Stimulated activated CD4-positive, alpha-beta T cell treated with anti-CD3 and anti-CD28 coated beads, TNF-alpha, amount 100 ng/mL, for 4 hours (primary cell): ENCODE data around the gene CELF4.

Source experiments
- DNase-seq, 3 experiments: peaks; one replicate each; pipeline ENCODE4 v3.0.0-alpha.2; 2020; ENCODE audit warnings: low read depth in 3 of 3

CELF4 gene

GRCh38 chr18:37225279-37225678 lies 340.3 kb downstream of the CELF4 start:
- DNase-seq, result no peak

DNA sequence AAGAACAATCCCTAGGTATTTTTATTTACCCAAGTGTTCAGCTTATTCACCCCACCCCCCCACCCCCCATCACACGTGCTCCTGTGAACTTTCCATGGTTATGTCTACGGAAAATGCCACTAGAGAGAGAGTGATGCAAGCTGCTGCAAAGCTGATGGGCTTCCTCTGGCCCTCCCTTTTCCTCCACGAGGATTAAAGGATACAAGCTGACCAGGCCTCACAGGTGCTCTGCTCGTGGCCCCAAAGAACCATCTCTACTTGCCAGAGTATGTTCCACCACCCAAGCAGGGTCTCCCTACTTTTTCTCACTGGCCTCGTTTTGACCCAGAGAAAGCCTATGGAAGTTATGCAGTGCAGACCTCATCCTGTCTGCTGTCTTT lies 342.6 kb downstream of the CELF4 start:
- DNase-seq, result no peak

DNA sequence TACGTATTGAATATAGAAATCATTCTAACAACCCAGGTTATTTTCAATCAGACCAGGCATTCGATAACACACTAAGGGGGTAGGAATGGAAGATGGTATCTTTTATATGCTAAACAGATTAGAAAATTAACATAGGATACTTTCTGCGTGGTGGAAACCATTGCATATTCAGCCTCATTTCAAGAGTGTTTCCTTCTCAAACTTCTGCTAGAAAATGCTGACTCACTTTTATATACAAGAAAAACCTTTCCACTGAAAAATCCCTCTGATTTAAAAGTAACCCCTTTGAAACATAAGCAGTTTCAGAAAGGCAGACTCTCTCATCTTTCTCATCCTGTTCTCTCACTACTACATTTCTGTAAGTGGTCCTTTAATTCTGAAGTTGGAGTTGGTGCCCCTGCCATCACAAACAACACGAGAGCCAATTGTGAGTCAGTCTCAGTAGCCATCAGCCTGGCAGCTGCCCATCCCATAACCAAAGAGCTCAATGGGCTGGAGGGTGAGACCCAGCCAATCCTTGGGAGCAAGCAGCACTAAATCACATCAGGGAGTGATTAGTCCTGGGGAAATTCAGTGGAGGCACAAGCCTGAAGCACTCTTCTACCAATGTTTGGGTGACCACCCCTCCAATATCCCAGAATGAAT lies 343.1 kb downstream of the CELF4 start:
- no peak for DNase-seq

GRCh38 chr18:37219257-37219656 lies 346.3 kb downstream of the CELF4 start:
- no peak for DNase-seq

- DNase-seq, result no peak
Measured at GRCh38 chr18:37218022-37218590, 347.5 kb downstream of the CELF4 start.

GRCh38 chr18:37210781-37211180 lies 354.8 kb downstream of the CELF4 start:
- no peak for DNase-seq

DNA sequence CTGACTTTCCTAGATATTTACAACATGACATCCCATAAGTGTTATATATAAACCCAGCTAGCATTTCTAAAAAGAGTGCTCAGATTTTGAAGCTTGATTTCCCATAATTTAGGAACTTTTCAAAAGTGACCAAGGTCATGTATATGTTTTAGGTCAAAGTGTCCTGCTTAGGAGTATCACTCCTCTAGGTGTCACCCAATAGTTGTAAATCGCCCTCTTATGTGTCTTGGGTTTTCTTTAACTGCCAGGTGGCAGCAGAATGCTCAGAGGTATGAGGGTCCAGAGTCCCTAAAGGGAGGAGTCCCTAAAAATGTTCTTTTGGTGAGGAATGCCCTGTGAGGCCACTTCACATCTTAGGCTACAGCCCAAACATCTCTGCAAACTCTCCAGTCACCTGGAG lies 358.3 kb downstream of the CELF4 start:
- no peak for DNase-seq

DNA sequence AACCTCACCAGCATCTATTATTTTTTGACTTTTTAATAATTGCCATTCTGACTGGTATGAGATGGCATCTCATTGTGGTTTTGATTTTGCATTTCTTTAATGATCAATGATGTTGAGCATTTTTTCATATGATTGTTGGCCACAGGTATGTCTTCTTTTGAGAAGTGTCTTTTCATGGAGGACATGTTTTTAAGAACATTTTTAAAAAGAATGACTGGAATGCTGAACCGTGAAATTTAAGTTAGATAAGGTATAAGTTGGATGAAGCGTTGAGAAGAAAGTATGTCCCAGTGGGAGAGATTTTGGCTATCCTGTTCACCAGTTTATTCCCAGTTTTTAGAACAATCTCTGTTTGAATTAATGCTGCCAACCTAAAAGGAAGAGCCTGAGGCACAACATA lies 365.9 kb downstream of the CELF4 start:
- no peak for DNase-seq
